Fibroblast of lung (primary cell): ENCODE results near the gene TPR. TPM values are rescaled to one million over a fixed set of nuclear protein-coding genes. Genes with fewer than 3 reads are reported as not detected.
A peak's percentile ranks its signal among the peaks of the same experiment; 100 is the strongest.

Experiments used
- DNase-seq, 2 donors: peaks; one replicate each; pipeline versions ENCODE4 v3.0.0 to v3.0.0-alpha.2; 2010; ENCODE audit warnings: low read depth in 2 of 2
- H2AFZ ChIP-seq: 2 replicates; pipeline ENCODE4 v1.5.1; 2012; ENCODE audit warnings: low read length, control low read depth, inconsistent platforms
- H3K27ac ChIP-seq: 2 replicates; pipeline ENCODE4 v1.5.1; 2011; ENCODE audit warnings: low read length, control low read depth; ENCODE audit not compliant: insufficient read depth
- H3K27me3 ChIP-seq: 2 replicates; pipeline ENCODE4 v1.5.1; 2011; ENCODE audit warnings: mild to moderate bottlenecking, low read length; ENCODE audit not compliant: control insufficient read depth, insufficient read depth
- H3K36me3 ChIP-seq: 2 replicates; pipeline ENCODE4 v1.5.1; 2011; ENCODE audit warnings: low read length; ENCODE audit not compliant: control insufficient read depth, insufficient read depth
- H3K4me1 ChIP-seq: 2 replicates; pipeline ENCODE4 v1.5.1; 2011; ENCODE audit warnings: low read length; ENCODE audit not compliant: control insufficient read depth, insufficient read depth; ENCODE audit errors: extremely low read depth
- H3K4me2 ChIP-seq: 2 replicates; pipeline ENCODE4 v1.5.1; 2011; ENCODE audit warnings: low read length, control low read depth; ENCODE audit not compliant: insufficient read depth; ENCODE audit errors: extremely low read depth
- H3K4me3 ChIP-seq, 4 experiments: fragments of 200-600 bp in 1 of 4; sonication (generic) in 1 of 4; replicated peaks in 1 of 4; 2 replicates each; pipeline ENCODE4 v1.5.1; 2011 to 2016; ENCODE audit warnings: low read length in 4 of 4, low read depth in 3 of 4, mild to moderate bottlenecking in 3 of 4, control low read depth in 2 of 4, inconsistent platforms in 1 of 4, mixed read lengths in 1 of 4; ENCODE audit not compliant: insufficient read depth in 1 of 4; ENCODE audit errors: control extremely low read depth in 1 of 4
- H3K79me2 ChIP-seq: 2 replicates; pipeline ENCODE4 v1.5.1; 2012; ENCODE audit warnings: mild to moderate bottlenecking, low read length, inconsistent platforms; ENCODE audit not compliant: control insufficient read depth, insufficient read depth
- H3K9ac ChIP-seq: 2 replicates; pipeline ENCODE4 v1.5.1; 2011; ENCODE audit warnings: mild to moderate bottlenecking, low read length, control low read depth; ENCODE audit not compliant: insufficient read depth
- H3K9me3 ChIP-seq: 2 replicates; pipeline ENCODE4 v1.5.1; 2012; ENCODE audit warnings: low read depth, low read length; ENCODE audit not compliant: control insufficient read depth, insufficient read depth
- H4K20me1 ChIP-seq: 2 replicates; pipeline ENCODE4 v1.5.1; 2011; ENCODE audit warnings: low read length; ENCODE audit not compliant: control insufficient read depth, insufficient read depth; ENCODE audit errors: extremely low read depth
- EZH2 ChIP-seq: IDR thresholded peaks from 2 replicates; pipeline ENCODE4 v1.5.1; 2012; ENCODE audit warnings: low read length, control low read depth, mild to moderate bottlenecking; ENCODE audit errors: missing control alignments
- polyA plus RNA-seq, 2 donors: library from polyadenylated mRNA; depleted of rRNA in 1 of 2; stranded (reverse) in 1 of 2; unstranded in 1 of 2; fragments of >200 nt; gene quantifications; 2 replicates each; pipeline ENCODE4 v1.2.1, GENCODE V29; 2011 to 2012; ENCODE audit warnings: missing spikeins in 1 of 2
- total RNA-seq: library from RNA; depleted of rRNA; stranded (reverse); fragments of >200 nt; gene quantifications from 2 replicates; pipeline ENCODE4 v1.2.1, GENCODE V29; 2014
- TF ChIP-seq, protein P1 (sequence below), 2 donors: IDR thresholded peaks in 1 of 2; conservative IDR thresholded peaks in 1 of 2; 1 replicate in 1 of 2; 2 replicates in 1 of 2; pipeline ENCODE4 v1.5.1; 2011 to 2012; ENCODE audit warnings: low read length in 2 of 2, control low read depth in 1 of 2, inconsistent platforms in 1 of 2, low read depth in 1 of 2, mild to moderate bottlenecking in 1 of 2

TPR gene
- total and polyA plus RNA-seq, 2 donors (not counting 1 experiment from before 2014, with no cell fraction given), result 37.4 to 65.1 TPM

DNA sequence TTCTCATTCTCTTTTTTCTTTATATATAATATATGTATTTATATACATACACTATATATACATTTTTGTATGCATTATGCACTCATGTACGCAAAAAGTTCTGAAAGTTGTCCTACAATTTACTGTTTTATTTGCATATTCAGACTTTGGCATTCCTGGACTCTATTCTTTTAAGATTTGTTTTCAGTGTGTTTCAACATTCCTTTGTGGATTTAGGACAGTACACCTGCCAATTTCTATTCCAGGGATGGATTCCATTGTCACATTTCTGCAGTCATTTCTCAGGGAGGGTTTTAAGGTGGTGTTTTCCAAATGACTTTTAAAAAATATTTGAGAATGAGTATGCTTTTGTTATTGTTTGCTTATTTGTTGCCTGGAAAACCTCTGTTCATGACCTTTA, 76.2 kb downstream of the TPR start:
- H3K36me3 ChIP-seq, result no peaks in the 10 kb centered on the region
- no peaks in the 10 kb centered on the region for H3K4me1 ChIP-seq
- DNase-seq, result no peak
- no peaks in the 10 kb centered on the region for H3K9me3 ChIP-seq
- no peak for TF ChIP-seq EZH2
- TF ChIP-seq, protein P1, sequence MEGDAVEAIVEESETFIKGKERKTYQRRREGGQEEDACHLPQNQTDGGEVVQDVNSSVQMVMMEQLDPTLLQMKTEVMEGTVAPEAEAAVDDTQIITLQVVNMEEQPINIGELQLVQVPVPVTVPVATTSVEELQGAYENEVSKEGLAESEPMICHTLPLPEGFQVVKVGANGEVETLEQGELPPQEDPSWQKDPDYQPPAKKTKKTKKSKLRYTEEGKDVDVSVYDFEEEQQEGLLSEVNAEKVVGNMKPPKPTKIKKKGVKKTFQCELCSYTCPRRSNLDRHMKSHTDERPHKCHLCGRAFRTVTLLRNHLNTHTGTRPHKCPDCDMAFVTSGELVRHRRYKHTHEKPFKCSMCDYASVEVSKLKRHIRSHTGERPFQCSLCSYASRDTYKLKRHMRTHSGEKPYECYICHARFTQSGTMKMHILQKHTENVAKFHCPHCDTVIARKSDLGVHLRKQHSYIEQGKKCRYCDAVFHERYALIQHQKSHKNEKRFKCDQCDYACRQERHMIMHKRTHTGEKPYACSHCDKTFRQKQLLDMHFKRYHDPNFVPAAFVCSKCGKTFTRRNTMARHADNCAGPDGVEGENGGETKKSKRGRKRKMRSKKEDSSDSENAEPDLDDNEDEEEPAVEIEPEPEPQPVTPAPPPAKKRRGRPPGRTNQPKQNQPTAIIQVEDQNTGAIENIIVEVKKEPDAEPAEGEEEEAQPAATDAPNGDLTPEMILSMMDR (conservative IDR thresholded peaks at IDR 0.05 in 1 of 2, IDR thresholded peaks at IDR 0.05 in 1 of 2; ENCODE audit: low read depth in 1 of 2, low read length in 2 of 2), result no peak
- no peak overlapping the region for H3K27ac ChIP-seq
- H4K20me1 ChIP-seq, result no peaks in the 10 kb centered on the region
- H3K27me3 ChIP-seq, result no peaks in the 10 kb centered on the region
- H3K4me2 ChIP-seq, result no peak overlapping the region
- no peaks in the 10 kb centered on the region for H3K79me2 ChIP-seq
- no peak overlapping the region for H3K4me3 ChIP-seq
- H2AFZ ChIP-seq, result no peak overlapping the region
- H3K9ac ChIP-seq, result no peak overlapping the region

DNA sequence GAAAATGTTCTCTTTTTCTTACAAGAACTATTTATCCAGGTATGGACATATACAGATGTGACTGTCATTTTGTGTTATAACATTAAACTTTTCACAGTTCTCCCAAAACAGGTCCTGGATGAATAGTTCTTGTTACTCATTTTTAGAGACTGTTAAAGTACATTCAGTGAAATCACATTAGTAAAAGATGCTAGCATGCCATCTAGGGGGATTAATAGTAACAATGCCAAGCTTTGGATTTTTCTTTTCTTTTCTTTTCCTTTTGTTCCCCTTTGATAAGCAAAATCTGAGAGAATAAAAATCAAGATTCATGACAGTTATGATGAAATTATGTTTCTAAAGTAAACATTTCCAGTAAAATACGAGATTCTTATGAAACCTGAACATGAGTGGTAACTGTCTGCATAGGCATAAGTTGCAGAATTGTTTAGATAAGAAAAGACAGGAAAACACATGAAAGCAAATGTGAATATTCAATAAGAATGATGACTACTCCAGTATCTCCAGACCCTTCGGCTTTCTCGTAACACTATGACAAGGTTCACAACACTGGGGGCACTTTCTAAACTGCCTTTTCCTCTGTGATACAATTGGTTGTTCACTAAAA, 77.5 kb downstream of the TPR start:
- H3K27ac ChIP-seq, result no peak overlapping the region
- H3K4me2 ChIP-seq, result peak overlapping the region; percentile 44
- TF ChIP-seq, protein P1 (conservative IDR thresholded peaks at IDR 0.05 in 1 of 2, IDR thresholded peaks at IDR 0.05 in 1 of 2; ENCODE audit: low read depth in 1 of 2, low read length in 2 of 2), result no peak
- no peak for TF ChIP-seq EZH2
- no peaks in the 10 kb centered on the region for H3K9me3 ChIP-seq
- H4K20me1 ChIP-seq, result no peaks in the 10 kb centered on the region
- no peaks in the 10 kb centered on the region for H3K27me3 ChIP-seq
- no peak overlapping the region for H3K4me3 ChIP-seq
- H3K79me2 ChIP-seq, result no peaks in the 10 kb centered on the region
- DNase-seq, result no peak
- H2AFZ ChIP-seq, result no peak overlapping the region
- no peaks in the 10 kb centered on the region for H3K36me3 ChIP-seq
- H3K9ac ChIP-seq, result no peak overlapping the region
- no peaks in the 10 kb centered on the region for H3K4me1 ChIP-seq

GRCh38 chr1:186295980-186296379, 79.1 kb downstream of the TPR start, which contains the start of gene PRG4:
Gene PRG4 (plus strand): TSS chr1:186296279.
- no peak within 1 kb of the TSS for H3K27ac ChIP-seq
- TF ChIP-seq EZH2, result no peak
- TF ChIP-seq, protein P1 (conservative IDR thresholded peaks at IDR 0.05 in 1 of 2, IDR thresholded peaks at IDR 0.05 in 1 of 2; ENCODE audit: low read depth in 1 of 2, low read length in 2 of 2), result no peak
- no peak within 1 kb of the TSS for H3K4me2 ChIP-seq
- no peak within 1 kb of the TSS for H2AFZ ChIP-seq
- H3K4me1 ChIP-seq, result no peaks in the 10 kb centered on the region
- no peak within 1 kb of the TSS for H3K9ac ChIP-seq
- H3K27me3 ChIP-seq, result no peaks in the 10 kb centered on the region
- DNase-seq, result peak; percentile 2 to 65
- no peaks in the 10 kb centered on the region for H4K20me1 ChIP-seq
- H3K79me2 ChIP-seq, result no peaks in the 10 kb centered on the region
- H3K36me3 ChIP-seq, result no peaks in the 10 kb centered on the region
- no peaks in the 10 kb centered on the region for H3K9me3 ChIP-seq
- H3K4me3 ChIP-seq, result no peak within 1 kb of the TSS
